T-helper 2 cell treated with Interferon-gamma antibody and Interleukin-4, amounts not matched to agents 5 μg/mL and 100 μg/mL, for 36 hours (primary cell): ENCODE measurements around the gene ZNF827.
"Not testable (repeated sequence)": the region's sequence is repeated elsewhere in the genome, so short reads cannot be mapped to it uniquely, and the experiment has no call there.

ENCODE experiments used
- DNase-seq: peaks from one replicate; pipeline ENCODE4 v3.0.0; 2021; ENCODE audit warnings: low spot score
- H3K27ac Mint-ChIP-seq: one replicate; pipeline ENCODE4 v1.8.0; 2021; ENCODE audit warnings: mild to moderate bottlenecking, mixed read lengths
- H3K27me3 Mint-ChIP-seq: one replicate; pipeline ENCODE4 v1.8.0; 2021; ENCODE audit warnings: low read depth, mixed read lengths
- H3K36me3 Mint-ChIP-seq: one replicate; pipeline ENCODE4 v1.8.0; 2021; ENCODE audit warnings: low read depth, mixed read lengths
- H3K4me1 Mint-ChIP-seq: one replicate; pipeline ENCODE4 v1.8.0; 2021; ENCODE audit warnings: low read depth, mixed read lengths
- H3K4me3 Mint-ChIP-seq: one replicate; pipeline ENCODE4 v1.8.0; 2022; ENCODE audit warnings: mild to moderate bottlenecking, moderate library complexity, mixed read lengths
- H3K9me3 Mint-ChIP-seq: one replicate; pipeline ENCODE4 v1.8.0; 2021; ENCODE audit warnings: mixed read lengths

The ZNF827 gene

GRCh38 chr4:145852256-145852839 is 86.3 kb downstream of the ZNF827 start:
- no peak overlapping the region for H3K27ac Mint-ChIP-seq
- H3K9me3 Mint-ChIP-seq = no peaks in the 10 kb centered on the region
- peaks cover 13% of the 10 kb centered on the region for H3K36me3 Mint-ChIP-seq
- DNase-seq = no peak
- no peaks in the 10 kb centered on the region for H3K27me3 Mint-ChIP-seq
- H3K4me3 Mint-ChIP-seq = no peak overlapping the region
- peaks cover 14% of the 10 kb centered on the region for H3K4me1 Mint-ChIP-seq

- Mint-ChIP-seq H3K4me1 (peaks cover 14% of the 10 kb centered on the region), H3K36me3 (peaks cover 16% of the 10 kb centered on the region), H3K9me3 (no peaks in the 10 kb centered on the region), H3K4me3 (no peak overlapping the region), H3K27ac (no peak overlapping the region), H3K27me3 (no peaks in the 10 kb centered on the region)
- no peak for DNase-seq
These were observed 87.0 kb downstream of the ZNF827 start for GRCh38 chr4:145851511-145852201.

DNA sequence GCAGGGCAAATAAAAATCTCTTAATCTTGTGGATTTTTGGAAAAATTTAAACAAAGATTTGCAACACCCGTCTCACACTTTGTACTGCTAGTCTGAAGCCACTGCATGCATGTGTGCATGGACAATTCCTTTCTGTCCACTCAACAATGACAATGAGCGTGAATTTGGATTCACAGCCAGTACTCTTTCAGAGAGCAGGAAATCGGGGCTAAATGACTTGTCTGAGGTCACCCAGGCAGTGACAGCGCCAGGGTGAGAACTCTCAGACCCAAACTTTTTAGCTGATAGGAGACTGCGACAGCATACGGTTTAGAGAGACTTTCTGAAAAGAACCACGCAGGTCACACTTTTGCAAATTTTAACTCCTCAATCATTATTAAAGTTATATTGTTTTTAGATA is 90.9 kb downstream of the ZNF827 start:
- no peaks in the 10 kb centered on the region for H3K9me3 Mint-ChIP-seq
- no peaks in the 10 kb centered on the region for H3K27me3 Mint-ChIP-seq
- no peak for DNase-seq
- H3K4me1 Mint-ChIP-seq = peaks cover 35% of the 10 kb centered on the region
- no peak overlapping the region for H3K27ac Mint-ChIP-seq
- H3K36me3 Mint-ChIP-seq = peaks cover 34% of the 10 kb centered on the region
- H3K4me3 Mint-ChIP-seq = no peak overlapping the region

- no peaks in the 10 kb centered on the region for H3K9me3 Mint-ChIP-seq
- peaks cover 49% of the 10 kb centered on the region for H3K36me3 Mint-ChIP-seq
- peak overlapping the region; percentile 34 for H3K27ac Mint-ChIP-seq
- no peak overlapping the region for H3K4me3 Mint-ChIP-seq
- DNase-seq = no peak
- peaks cover 31% of the 10 kb centered on the region for H3K4me1 Mint-ChIP-seq
- no peaks in the 10 kb centered on the region for H3K27me3 Mint-ChIP-seq
These were observed 93.5 kb downstream of the ZNF827 start for GRCh38 chr4:145845118-145845517.

GRCh38 chr4:145843639-145844038 is 95.0 kb downstream of the ZNF827 start:
- H3K4me1 Mint-ChIP-seq = peaks cover 35% of the 10 kb centered on the region
- H3K9me3 Mint-ChIP-seq = no peaks in the 10 kb centered on the region
- peak overlapping the region; percentile 54 for H3K4me3 Mint-ChIP-seq
- H3K27ac Mint-ChIP-seq = no peak overlapping the region
- no peaks in the 10 kb centered on the region for H3K27me3 Mint-ChIP-seq
- DNase-seq = no peak
- H3K36me3 Mint-ChIP-seq = peaks cover 46% of the 10 kb centered on the region

DNA sequence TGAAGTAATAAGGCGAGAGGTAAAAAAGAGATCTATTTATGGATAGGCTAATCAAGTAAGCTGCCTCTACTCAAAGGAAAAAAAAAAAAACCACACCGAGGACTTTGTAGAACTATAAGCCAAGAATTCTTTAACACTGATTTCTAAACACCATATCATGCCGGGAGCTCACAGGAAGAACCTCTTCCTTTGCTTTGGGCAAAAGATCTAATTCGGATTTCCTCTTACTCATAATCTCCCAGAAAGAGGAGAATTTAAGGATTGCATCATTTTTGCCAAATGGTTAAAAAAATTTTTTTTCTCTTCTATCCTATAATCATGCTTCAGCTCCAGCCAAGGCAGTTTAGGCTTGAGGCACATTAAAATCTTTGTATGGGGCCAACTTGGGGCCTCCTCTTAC is 95.5 kb downstream of the ZNF827 start:
- H3K4me3 Mint-ChIP-seq = peak overlapping the region; percentile 54
- H3K27ac Mint-ChIP-seq = no peak overlapping the region
- H3K27me3 Mint-ChIP-seq = no peaks in the 10 kb centered on the region
- H3K4me1 Mint-ChIP-seq = peaks cover 31% of the 10 kb centered on the region
- no peak for DNase-seq
- no peaks in the 10 kb centered on the region for H3K9me3 Mint-ChIP-seq
- H3K36me3 Mint-ChIP-seq = peaks cover 44% of the 10 kb centered on the region

GRCh38 chr4:145842224-145842887 is 96.3 kb downstream of the ZNF827 start:
- Mint-ChIP-seq H3K4me1 (peaks cover 30% of the 10 kb centered on the region), H3K36me3 (peaks cover 38% of the 10 kb centered on the region), H3K9me3 (no peaks in the 10 kb centered on the region), H3K27ac (no peak overlapping the region), H3K4me3 (no peak overlapping the region), H3K27me3 (no peaks in the 10 kb centered on the region)
- no peak for DNase-seq

DNA sequence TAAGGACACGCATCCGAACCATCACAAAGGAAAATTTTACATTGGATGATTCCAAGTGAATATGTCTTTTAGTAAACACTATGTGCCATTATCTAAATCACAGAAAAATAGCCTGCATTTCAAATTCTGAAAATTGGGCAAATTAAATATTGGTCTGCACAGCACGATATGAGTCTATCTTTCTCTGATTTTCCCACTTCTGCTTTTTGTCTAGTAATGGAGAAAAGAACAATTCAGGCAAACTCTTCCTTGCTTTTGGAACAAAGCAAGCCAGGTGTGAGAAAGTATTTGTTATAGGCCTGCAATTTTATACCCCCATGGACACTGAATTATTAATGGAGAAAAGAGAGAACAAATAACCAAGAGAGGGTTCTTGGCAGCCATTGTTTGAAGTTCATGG is 97.8 kb downstream of the ZNF827 start:
- Mint-ChIP-seq H3K36me3 (peaks cover 32% of the 10 kb centered on the region), H3K9me3 (no peaks in the 10 kb centered on the region), H3K27me3 (no peaks in the 10 kb centered on the region), H3K4me1 (peaks cover 28% of the 10 kb centered on the region), H3K27ac (no peak overlapping the region), H3K4me3 (no peak overlapping the region)
- DNase-seq = no peak

- Mint-ChIP-seq H3K4me1 (peaks cover 28% of the 10 kb centered on the region), H3K27ac (no peak overlapping the region), H3K36me3 (peaks cover 27% of the 10 kb centered on the region), H3K27me3 (no peaks in the 10 kb centered on the region), H3K9me3 (no peaks in the 10 kb centered on the region), H3K4me3 (no peak overlapping the region)
- DNase-seq = no peak
These were observed 98.4 kb downstream of the ZNF827 start for GRCh38 chr4:145840162-145840768.

GRCh38 chr4:145839151-145839550 is 99.5 kb downstream of the ZNF827 start:
- DNase-seq = no peak

GRCh38 chr4:145832384-145832783 is 106.2 kb downstream of the ZNF827 start:
- H3K27ac Mint-ChIP-seq = peak overlapping the region; percentile 39
- H3K9me3 Mint-ChIP-seq, DNase-seq, H3K4me3 Mint-ChIP-seq, H3K27me3 Mint-ChIP-seq: not testable (repeated sequence)
- peaks cover 46% of the 10 kb centered on the region for H3K4me1 Mint-ChIP-seq
- peaks cover 27% of the 10 kb centered on the region for H3K36me3 Mint-ChIP-seq

More at GRCh38 chr4:145839151-145839550, 99.5 kb downstream of the ZNF827 start:
- Mint-ChIP-seq H3K27ac (no peak overlapping the region), H3K9me3 (no peaks in the 10 kb centered on the region), H3K27me3 (no peaks in the 10 kb centered on the region), H3K4me1 (peaks cover 23% of the 10 kb centered on the region), H3K4me3 (no peak overlapping the region), H3K36me3 (peaks cover 19% of the 10 kb centered on the region)

GRCh38 chr4:145830699-145831098 is 107.9 kb downstream of the ZNF827 start:
- Mint-ChIP-seq H3K27ac (peak overlapping the region; percentile 46), H3K4me1 (peaks cover 46% of the 10 kb centered on the region), H3K9me3 (no peaks in the 10 kb centered on the region), H3K4me3 (no peak overlapping the region), H3K36me3 (peaks cover 29% of the 10 kb centered on the region), H3K27me3 (no peaks in the 10 kb centered on the region)
- no peak for DNase-seq

DNA sequence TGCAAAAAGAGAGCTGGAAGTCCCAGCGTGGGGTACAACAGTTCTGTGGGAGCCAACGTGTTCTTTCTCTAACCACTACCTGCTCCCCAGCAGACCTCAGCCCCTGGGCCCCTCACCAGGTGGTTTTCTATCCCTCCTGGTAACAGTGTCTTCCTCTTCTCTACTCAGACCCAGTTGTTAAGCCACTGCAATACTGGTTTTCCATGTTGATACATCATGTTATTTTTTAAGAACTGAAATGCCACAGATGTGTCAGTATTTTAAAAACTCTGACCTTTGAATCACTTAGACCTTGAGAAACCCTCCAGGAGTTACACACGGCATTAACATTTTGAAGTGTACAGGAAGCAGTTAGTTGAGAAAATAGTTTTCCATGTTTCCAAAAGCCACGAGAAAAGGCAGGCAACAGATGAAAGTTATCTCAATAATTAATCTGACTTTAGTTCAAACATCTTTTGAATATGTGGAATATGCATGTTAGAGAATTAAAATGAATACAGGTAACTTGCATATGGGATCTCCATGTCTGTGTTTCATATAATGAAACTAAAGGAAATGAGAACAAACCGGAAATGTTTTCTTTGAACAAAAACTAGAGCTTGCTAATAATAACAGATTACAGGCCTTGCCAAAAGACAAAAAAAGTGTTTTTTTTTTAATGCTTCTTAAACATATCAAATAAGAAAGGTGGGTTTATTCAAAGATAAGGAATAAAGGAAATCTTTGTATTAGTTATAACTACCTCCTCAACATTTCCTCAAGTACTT is 108.8 kb downstream of the ZNF827 start:
- Mint-ChIP-seq H3K27me3 (no peaks in the 10 kb centered on the region), H3K27ac (peak overlapping the region; percentile 83), H3K4me1 (peaks cover 46% of the 10 kb centered on the region), H3K4me3 (peak overlapping the region; percentile 79), H3K36me3 (peaks cover 34% of the 10 kb centered on the region), H3K9me3 (no peaks in the 10 kb centered on the region)
- DNase-seq = peak; percentile 60
